OCI-LY3 (cell line): ENCODE data around the gene LDLRAD4.

Experiments
- CTCF ChIP-seq: fragments of 200-600, 300-600 bp; sonication (generic); IDR thresholded peaks from 2 replicates; pipeline ENCODE4 v1.5.1; 2014; ENCODE audit warnings: antibody characterized with exemption, low read length, low read depth
- EZH2phosphoT487 ChIP-seq: fragments of 200-600 bp; shearing (Covaris generic); IDR thresholded peaks from 2 replicates; pipeline ENCODE4 v1.6.1; 2018; ENCODE audit warnings: antibody characterized with exemption, mixed run types, low read depth

- TF ChIP-seq CTCF (no peak), EZH2phosphoT487 (no peak)
Observed at GRCh38 chr18:13474907-13475545, 256.5 kb downstream of the LDLRAD4 start.
